OCI-LY1 (cell line): ENCODE measurements around the gene CHPF2.

Experiments
- H2AFZ ChIP-seq: fragments of 200-600 bp; sonication (generic), shearing (Covaris generic); 2 replicates; pipeline ENCODE4 v1.6.0; 2014; ENCODE audit warnings: antibody characterized with exemption, mild to moderate bottlenecking, low read length
- H3F3A ChIP-seq: fragments of 200-600 bp; sonication (generic), shearing (Covaris generic); 2 replicates; pipeline ENCODE4 v1.6.0; 2014; ENCODE audit warnings: mild to moderate bottlenecking, antibody characterized with exemption, low read length, moderate library complexity; ENCODE audit not compliant: insufficient read depth
- H3K27ac ChIP-seq: fragments of 200-600 bp; sonication (generic); 2 replicates; pipeline ENCODE4 v1.5.1; 2014; ENCODE audit warnings: low read length, mixed run types, mild to moderate bottlenecking, low read depth; ENCODE audit not compliant: poor library complexity, severe bottlenecking
- H3K27me3 ChIP-seq: fragments of 200-600 bp; sonication (generic); 2 replicates; pipeline ENCODE4 v1.6.0; 2014; ENCODE audit warnings: antibody characterized with exemption, mild to moderate bottlenecking, low read length, moderate library complexity; ENCODE audit not compliant: insufficient read depth
- H3K36me3 ChIP-seq: fragments of 200-600 bp; sonication (generic); 2 replicates; pipeline ENCODE4 v1.6.1; 2014; ENCODE audit warnings: mild to moderate bottlenecking, antibody characterized with exemption, low read length, moderate library complexity, mixed read lengths; ENCODE audit not compliant: insufficient read depth
- H3K4me1 ChIP-seq: fragments of 200-600 bp; sonication (generic); 2 replicates; pipeline ENCODE4 v1.5.1; 2014; ENCODE audit warnings: mild to moderate bottlenecking, low read length, moderate library complexity; ENCODE audit not compliant: insufficient read depth, severe bottlenecking
- H3K4me2 ChIP-seq: fragments of 200-600 bp; sonication (generic), shearing (Covaris generic); 2 replicates; pipeline ENCODE4 v1.6.1; 2014; ENCODE audit warnings: low read length
- H3K4me3 ChIP-seq: fragments of 200-600 bp; sonication (generic); 2 replicates; pipeline ENCODE4 v1.5.1; 2014; ENCODE audit warnings: low read length, low read depth, mild to moderate bottlenecking, mixed read lengths; ENCODE audit not compliant: poor library complexity, severe bottlenecking
- H3K79me2 ChIP-seq: fragments of 200-600 bp; shearing (Covaris generic); 2 replicates; pipeline ENCODE4 v1.6.1; 2016; ENCODE audit warnings: mixed run types, low read length, mixed read lengths; ENCODE audit not compliant: insufficient read depth
- H3K9ac ChIP-seq: fragments of 200-600 bp; sonication (generic), shearing (Covaris generic); 2 replicates; pipeline ENCODE4 v1.6.1; 2014; ENCODE audit warnings: mild to moderate bottlenecking, low read length, mixed read lengths
- H3K9me2 ChIP-seq: fragments of 200-600 bp; sonication (generic), shearing (Covaris generic); 2 replicates; pipeline ENCODE4 v1.6.1; 2014; ENCODE audit warnings: low read depth, mild to moderate bottlenecking, low read length, mixed read lengths
- H3K9me3 ChIP-seq: fragments of 200-600 bp; shearing (Covaris generic); 2 replicates; pipeline ENCODE4 v1.6.1; 2014; ENCODE audit warnings: low read length, mixed read lengths
- H4K20me1 ChIP-seq: fragments of 200-600 bp; sonication (generic), shearing (Covaris generic); 2 replicates; pipeline ENCODE4 v1.6.0; 2016; ENCODE audit warnings: mild to moderate bottlenecking, low read length; ENCODE audit not compliant: insufficient read depth
- EZH2 ChIP-seq: fragments of 200-600 bp; sonication (generic), shearing (Covaris generic); IDR thresholded peaks from 2 replicates; pipeline ENCODE4 v1.8.0; 2017; ENCODE audit warnings: borderline replicate concordance, mixed run types, mild to moderate bottlenecking, antibody characterized with exemption, low read length, moderate library complexity, mixed read lengths
- TF ChIP-seq, protein P1 (sequence below): fragments of 200-600 bp; sonication (generic), shearing (Covaris generic); IDR thresholded peaks from 2 replicates; pipeline ENCODE4 v1.5.1; 2017; ENCODE audit warnings: mild to moderate bottlenecking, antibody characterized with exemption, low read length, moderate library complexity, mixed read lengths

The CHPF2 gene

DNA sequence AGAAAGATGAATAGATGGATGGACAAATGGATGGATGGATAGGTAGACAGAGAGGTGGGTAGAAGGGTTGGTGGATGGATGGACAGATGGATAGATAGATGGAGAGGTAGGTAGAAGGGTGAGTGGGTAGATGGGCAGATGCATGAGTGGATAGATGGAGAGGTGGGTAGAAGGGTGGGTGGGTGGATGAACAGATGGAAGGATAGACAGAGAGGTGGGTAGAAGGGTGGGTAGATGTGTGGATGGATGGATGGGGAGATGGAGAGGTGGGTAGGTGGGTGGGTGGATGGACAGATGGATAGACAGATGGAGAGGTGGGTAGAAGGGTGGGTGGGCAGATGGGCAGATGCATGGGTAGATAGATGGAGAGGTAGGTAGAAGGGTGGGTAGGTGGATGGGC, 34.4 kb upstream of the CHPF2 start:
- no peak overlapping the region for H3K9ac ChIP-seq
- no peaks in the 10 kb centered on the region for H3K4me1 ChIP-seq
- no peak overlapping the region for H3K4me2 ChIP-seq
- no peak for TF ChIP-seq EZH2
- TF ChIP-seq, protein P1, sequence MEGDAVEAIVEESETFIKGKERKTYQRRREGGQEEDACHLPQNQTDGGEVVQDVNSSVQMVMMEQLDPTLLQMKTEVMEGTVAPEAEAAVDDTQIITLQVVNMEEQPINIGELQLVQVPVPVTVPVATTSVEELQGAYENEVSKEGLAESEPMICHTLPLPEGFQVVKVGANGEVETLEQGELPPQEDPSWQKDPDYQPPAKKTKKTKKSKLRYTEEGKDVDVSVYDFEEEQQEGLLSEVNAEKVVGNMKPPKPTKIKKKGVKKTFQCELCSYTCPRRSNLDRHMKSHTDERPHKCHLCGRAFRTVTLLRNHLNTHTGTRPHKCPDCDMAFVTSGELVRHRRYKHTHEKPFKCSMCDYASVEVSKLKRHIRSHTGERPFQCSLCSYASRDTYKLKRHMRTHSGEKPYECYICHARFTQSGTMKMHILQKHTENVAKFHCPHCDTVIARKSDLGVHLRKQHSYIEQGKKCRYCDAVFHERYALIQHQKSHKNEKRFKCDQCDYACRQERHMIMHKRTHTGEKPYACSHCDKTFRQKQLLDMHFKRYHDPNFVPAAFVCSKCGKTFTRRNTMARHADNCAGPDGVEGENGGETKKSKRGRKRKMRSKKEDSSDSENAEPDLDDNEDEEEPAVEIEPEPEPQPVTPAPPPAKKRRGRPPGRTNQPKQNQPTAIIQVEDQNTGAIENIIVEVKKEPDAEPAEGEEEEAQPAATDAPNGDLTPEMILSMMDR, result no peak
- H3K36me3 ChIP-seq, result no peaks in the 10 kb centered on the region
- no peaks in the 10 kb centered on the region for H3K9me3 ChIP-seq
- no peaks in the 10 kb centered on the region for H3K9me2 ChIP-seq
- no peak overlapping the region for H3K4me3 ChIP-seq
- no peak overlapping the region for H2AFZ ChIP-seq
- H3F3A ChIP-seq, result no peaks in the 10 kb centered on the region
- H3K79me2 ChIP-seq, result no peaks in the 10 kb centered on the region
- H3K27me3 ChIP-seq, result no peaks in the 10 kb centered on the region; the same call in 1 of the 2 replicates
- H3K27ac ChIP-seq, result no peak overlapping the region
- no peaks in the 10 kb centered on the region for H4K20me1 ChIP-seq

DNA sequence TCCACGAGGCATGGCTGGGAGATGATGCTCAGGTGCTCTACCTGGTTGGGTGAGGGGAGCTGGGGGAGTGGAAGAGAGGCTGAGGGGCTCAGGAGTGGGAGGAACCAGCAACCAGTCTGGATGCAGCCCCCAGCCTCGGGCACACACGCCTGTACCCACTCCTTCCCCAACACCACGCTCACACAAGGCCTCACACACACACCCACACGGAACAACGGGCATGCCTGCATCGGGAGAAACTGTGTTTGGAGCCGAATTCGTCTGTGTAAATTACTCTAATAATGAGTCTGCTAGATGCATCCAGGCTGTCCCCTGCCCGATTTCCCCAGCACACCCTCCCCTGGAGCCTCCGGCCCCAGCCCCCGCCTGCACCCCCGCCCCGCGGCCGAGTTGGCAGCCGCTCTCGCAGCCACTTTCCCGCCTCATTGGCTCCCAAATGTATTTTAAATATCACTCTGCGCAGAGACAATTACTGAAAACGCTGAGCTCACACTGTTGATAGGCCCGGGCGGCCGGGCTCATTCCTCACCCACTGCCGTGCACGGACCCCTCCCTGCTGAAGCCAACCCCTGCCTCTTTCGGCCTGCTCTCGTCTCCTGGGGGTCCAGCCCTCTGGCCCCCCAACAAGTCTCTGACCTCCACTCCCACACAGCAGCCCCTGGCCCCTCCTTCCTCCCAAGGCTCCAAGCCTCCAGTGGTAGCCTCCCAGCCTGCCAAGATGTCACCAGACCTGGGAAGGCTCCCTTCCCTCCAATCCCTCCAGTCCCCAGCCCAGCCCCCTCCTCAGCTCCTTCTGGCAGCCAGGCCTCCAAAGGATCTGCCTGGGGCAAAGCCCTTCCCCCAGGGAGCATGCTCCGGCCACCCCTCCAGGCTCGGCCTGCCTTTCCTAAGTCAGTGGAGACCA, 33.1 kb upstream of the CHPF2 start:
- Histone ChIP-seq H3K4me1 (no peaks in the 10 kb centered on the region), H3K9me3 (no peaks in the 10 kb centered on the region), H3K4me2 (no peak overlapping the region), H3K9ac (no peak overlapping the region), H3K36me3 (no peaks in the 10 kb centered on the region), H2AFZ (no peak overlapping the region), H3K79me2 (no peaks in the 10 kb centered on the region), H4K20me1 (no peaks in the 10 kb centered on the region), H3K27me3 (no peaks in the 10 kb centered on the region), H3F3A (no peaks in the 10 kb centered on the region), H3K9me2 (no peaks in the 10 kb centered on the region), H3K27ac (no peak overlapping the region), H3K4me3 (no peak overlapping the region)
- TF ChIP-seq, protein P1, result no peak
- no peak for TF ChIP-seq EZH2

DNA sequence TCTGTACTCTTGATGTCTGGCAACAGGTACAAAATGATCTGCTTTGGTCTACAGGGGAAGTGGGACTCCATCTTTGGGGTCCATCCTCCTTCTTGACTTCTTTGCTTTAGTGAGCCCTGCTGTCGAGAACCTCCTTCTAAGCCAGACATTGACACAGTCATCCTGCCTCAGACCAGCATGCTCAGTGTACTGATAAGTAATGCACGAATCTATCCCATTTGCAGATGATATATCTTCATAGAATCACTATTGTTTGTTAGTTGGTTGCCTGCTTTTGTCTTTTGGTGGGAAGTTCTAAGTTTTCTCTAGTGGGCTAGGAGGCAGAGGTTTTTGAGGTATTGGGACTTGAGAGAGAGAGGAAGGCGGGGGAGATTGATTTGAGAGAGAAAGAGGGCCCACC, 30.9 kb upstream of the CHPF2 start:
- H3K27me3 ChIP-seq, result no peaks in the 10 kb centered on the region

More for the DNA sequence above, 30.9 kb upstream of the CHPF2 start:
- Histone ChIP-seq H4K20me1 (no peaks in the 10 kb centered on the region), H3K4me2 (no peak overlapping the region), H3K9me3 (no peaks in the 10 kb centered on the region), H3K27ac (no peak overlapping the region), H3K4me3 (no peak overlapping the region), H3K4me1 (no peaks in the 10 kb centered on the region), H3K79me2 (no peaks in the 10 kb centered on the region), H3K9ac (no peak overlapping the region), H3K36me3 (no peaks in the 10 kb centered on the region), H3K9me2 (no peaks in the 10 kb centered on the region), H3F3A (no peaks in the 10 kb centered on the region), H2AFZ (no peak overlapping the region)
- TF ChIP-seq EZH2, result no peak
- TF ChIP-seq, protein P1, result no peak
